GM19099 (cell line): ENCODE data around the gene DBT.

Experiments used
- POLR2A ChIP-seq: IDR thresholded peaks from 3 replicates; pipeline ENCODE4 v1.6.1; 2011; ENCODE audit warnings: low read depth; ENCODE audit not compliant: insufficient read length; ENCODE audit errors: extremely low read depth

Gene DBT

DNA sequence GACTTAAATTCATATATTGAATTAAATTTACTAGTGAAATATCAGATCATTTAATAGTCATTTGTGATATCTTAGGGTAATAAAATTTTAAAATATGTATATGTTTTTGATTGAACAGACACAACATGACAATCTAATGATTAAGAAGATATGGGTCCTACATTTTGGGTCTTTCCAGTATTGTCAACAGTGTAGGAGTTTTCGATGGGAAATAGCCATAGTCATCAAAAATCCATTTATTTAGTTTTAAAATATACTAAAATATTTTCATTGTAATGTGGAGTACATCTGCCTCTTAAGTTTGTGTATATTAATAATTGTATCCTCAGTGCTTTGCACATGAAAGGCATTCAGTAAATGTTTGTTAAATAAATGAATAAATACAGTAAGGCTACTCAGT is 102.7 kb downstream of the DBT start:
- no peak for TF ChIP-seq POLR2A

GRCh38 chr1:100145116-100145515 is 104.5 kb downstream of the DBT start:
- TF ChIP-seq POLR2A: no peak

- TF ChIP-seq POLR2A: no peak
Observed at GRCh38 chr1:100142343-100142742, 107.3 kb downstream of the DBT start.

- no peak for TF ChIP-seq POLR2A
Observed at GRCh38 chr1:100141192-100141591, 108.4 kb downstream of the DBT start.

DNA sequence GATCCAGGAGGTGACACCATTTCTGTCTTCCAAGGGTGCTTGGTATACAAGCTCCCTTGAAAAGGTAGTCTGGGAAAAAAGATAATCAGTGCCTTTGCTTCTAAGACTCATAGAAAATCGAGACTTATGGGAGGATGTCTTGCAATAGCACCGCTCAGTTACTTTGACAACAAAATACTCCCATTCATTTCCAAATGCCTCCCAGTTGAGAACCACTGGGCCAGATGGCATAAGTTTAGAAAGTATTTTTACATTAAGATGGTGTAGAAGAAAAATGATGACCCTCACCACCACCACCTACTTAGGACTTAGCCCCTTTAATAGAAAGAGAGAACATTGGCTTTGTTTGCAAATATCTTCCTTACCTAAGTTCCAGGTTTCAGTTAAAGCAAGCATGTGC is 112.0 kb downstream of the DBT start:
- TF ChIP-seq POLR2A: no peak
